ENCODE results near the gene SLC6A1. TPM values are rescaled to one million over a fixed set of nuclear protein-coding genes. Genes with fewer than 3 reads are reported as not detected.

The SLC6A1 gene
- total RNA-seq, 1 donor from 2014 or later, result not detected

- Histone ChIP-seq H3K27me3 (ENCODE audit: control insufficient read depth, insufficient read depth, low read length) (no peaks in the 10 kb centered on the region), H3K4me3 (ENCODE audit: low read depth, low read length) (no peak overlapping the region), H3K36me3 (ENCODE audit: control insufficient read depth, insufficient read depth, low read length) (no peaks in the 10 kb centered on the region)
- no peak for DNase-seq (ENCODE audit: low read depth)
- TF ChIP-seq CTCF (IDR thresholded peaks at IDR 0.05; ENCODE audit: insufficient read depth, low read length, poor library complexity, severe bottlenecking), result no peak
Observed at GRCh38 chr3:11086856-11087255, 94.3 kb downstream of the SLC6A1 start.

DNA sequence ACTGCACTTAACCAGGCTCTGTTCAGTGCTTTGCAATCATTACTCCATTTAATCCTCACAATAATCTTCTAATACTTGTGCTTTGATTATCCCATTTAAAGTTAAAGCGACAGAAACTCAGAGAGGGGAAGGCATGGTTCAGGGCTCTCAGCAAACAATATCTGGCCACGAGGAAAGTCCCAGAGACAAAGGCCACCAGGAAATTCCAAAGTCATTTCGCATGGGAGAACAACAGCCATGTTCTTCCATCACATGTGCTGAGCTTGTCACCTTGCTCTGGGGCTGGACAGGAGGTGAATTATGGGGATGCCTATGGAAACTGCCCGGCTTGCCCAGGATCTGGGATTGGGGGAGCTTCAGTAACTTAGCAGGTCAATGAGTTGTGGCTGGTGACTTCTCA is 95.5 kb downstream of the SLC6A1 start:
- TF ChIP-seq CTCF (IDR thresholded peaks at IDR 0.05; ENCODE audit: insufficient read depth, low read length, poor library complexity, severe bottlenecking), result no peak
- Histone ChIP-seq H3K27me3 (ENCODE audit: control insufficient read depth, insufficient read depth, low read length) (no peaks in the 10 kb centered on the region), H3K4me3 (ENCODE audit: low read depth, low read length) (no peak overlapping the region), H3K36me3 (ENCODE audit: control insufficient read depth, insufficient read depth, low read length) (no peaks in the 10 kb centered on the region)
- no peak for DNase-seq (ENCODE audit: low read depth)

- H3K4me3 ChIP-seq (ENCODE audit: low read depth, low read length), result no peak overlapping the region
- no peak for DNase-seq (ENCODE audit: low read depth)
- no peaks in the 10 kb centered on the region for H3K27me3 ChIP-seq (ENCODE audit: control insufficient read depth, insufficient read depth, low read length)
- H3K36me3 ChIP-seq (ENCODE audit: control insufficient read depth, insufficient read depth, low read length), result no peaks in the 10 kb centered on the region
- TF ChIP-seq CTCF (IDR thresholded peaks at IDR 0.05; ENCODE audit: insufficient read depth, low read length, poor library complexity, severe bottlenecking), result no peak
Observed at GRCh38 chr3:11088831-11089230, 96.3 kb downstream of the SLC6A1 start.

Other genes with a start within 250 kb of the SLC6A1 start
- 0.04 TPM in 1 of 2 replicates, not detected in the other for gene SLC6A11, start 176.5 kb upstream of the SLC6A1 start, total RNA-seq
- 3.2 and 4.0 TPM in 2 replicates for gene HRH1, start 161.7 kb downstream of the SLC6A1 start, total RNA-seq